Hematopoietic multipotent progenitor cell treated with erythropoietin and hydrocortisone succinate and interleukin-3 and kit ligand, for 8 days (in vitro differentiated cells): Measurements from ENCODE around the gene CNBP.
"Not testable (repeated sequence)": the region's sequence is repeated elsewhere in the genome, so short reads cannot be mapped to it uniquely, and the experiment has no call there.

Experiments used
- DNase-seq: peaks from one replicate; pipeline ENCODE4 v3.0.0-alpha.2; 2015

The CNBP gene

GRCh38 chr3:129184784-129185542, 1.3 kb upstream of the CNBP start:
- DNase-seq: not testable (repeated sequence)

- DNase-seq: peak; percentile 55
These were observed 631 bp upstream of the CNBP start for GRCh38 chr3:129184396-129184657.

GRCh38 chr3:129182390-129183185, 1.1 kb downstream of the CNBP start:
- DNase-seq: peak; percentile 52

GRCh38 chr3:129181819-129182218, 1.9 kb downstream of the CNBP start:
- peak; percentile 35 for DNase-seq

GRCh38 chr3:129180461-129180860, 3.2 kb downstream of the CNBP start:
- no peak for DNase-seq

GRCh38 chr3:129176051-129176450, 7.6 kb downstream of the CNBP start:
- no peak for DNase-seq

GRCh38 chr3:129173725-129174124, 10.0 kb downstream of the CNBP start:
- DNase-seq: no peak

GRCh38 chr3:129173206-129173605, 10.5 kb downstream of the CNBP start:
- DNase-seq: no peak

GRCh38 chr3:129166579-129167332, 16.9 kb downstream of the CNBP start:
- DNase-seq: no peak

GRCh38 chr3:129165594-129165993, 18.1 kb downstream of the CNBP start:
- not testable (repeated sequence) for DNase-seq

- no peak for DNase-seq
These were observed 19.2 kb downstream of the CNBP start for GRCh38 chr3:129164500-129164899.

- peak; percentile 58 for DNase-seq
These were observed 20.7 kb downstream of the CNBP start for GRCh38 chr3:129162729-129163579.

GRCh38 chr3:129161860-129162271, 21.8 kb downstream of the CNBP start:
- DNase-seq: peak; percentile 53

GRCh38 chr3:129160891-129161859, 22.5 kb downstream of the CNBP start, which contains the start of gene ISY1:
ISY1 (minus strand) TSS chr3:129161063; CDS start chr3:129160975, 88 bp downstream.
- peak; percentile 98 for DNase-seq

GRCh38 chr3:129144786-129145185, 38.9 kb downstream of the CNBP start:
- no peak for DNase-seq

GRCh38 chr3:129141011-129141410, 42.7 kb downstream of the CNBP start:
- DNase-seq: not testable (repeated sequence)

GRCh38 chr3:129139911-129140310, 43.8 kb downstream of the CNBP start:
- no peak for DNase-seq

GRCh38 chr3:129136275-129136674, 47.4 kb downstream of the CNBP start:
- DNase-seq: not testable (repeated sequence)

GRCh38 chr3:129132097-129132866, 51.4 kb downstream of the CNBP start:
- no peak for DNase-seq

GRCh38 chr3:129131465-129132088, 52.1 kb downstream of the CNBP start:
- no peak for DNase-seq
